IMR-90 (cell line): Measurements from ENCODE around the gene C11orf21. TPM values are rescaled to one million over a fixed set of nuclear protein-coding genes. Genes with fewer than 3 reads are reported as not detected.

ENCODE experiments used
- ATAC-seq: fragments of 200-7000 bp; cut with Tn5 transposase; 2 replicates; pipeline ENCODE4 v1.9.1; 2020; ENCODE audit warnings: low read depth, mild to moderate bottlenecking, moderate library complexity
- BruUV-seq: library from RNA; stranded (reverse); fragments of 400-500 nt; replicated peaks from 2 replicates; lab custom pipeline; 2021; lab: Mats Ljungman, UMichigan
- CTCF ChIA-PET: fragments of 300-600 bp; formaldehyde crosslinking; extraction: SDS; loops from one replicate; lab custom pipeline; 2021; ENCODE audit warnings: antibody characterized with exemption; lab: Yijun Ruan, JAX
- POLR2A ChIA-PET: fragments of 300-600 bp; sonication (Branson Sonifier 250); formaldehyde crosslinking; loops from one replicate; lab custom pipeline; 2022; ENCODE audit warnings: antibody characterized with exemption; ENCODE audit not compliant: unreplicated experiment; lab: Charles Lee
- DNase-seq: peaks from one replicate; pipeline ENCODE4 v3.0.0; 2013
- H2AFZ ChIP-seq: replicated peaks from 2 replicates; pipeline ENCODE3; 2013; ENCODE audit warnings: low read length, mild to moderate bottlenecking; ENCODE audit not compliant: poor library complexity
- H2AK5ac ChIP-seq: 2 replicates; pipeline ENCODE4 v1.6.1; 2013; ENCODE audit warnings: low read depth, low read length, inconsistent platforms
- H2AK9ac ChIP-seq: replicated peaks from 2 replicates; pipeline ENCODE3; 2013; ENCODE audit warnings: mild to moderate bottlenecking, low read depth, low read length, moderate library complexity; ENCODE audit not compliant: poor library complexity
- H2BK120ac ChIP-seq: 2 replicates; pipeline ENCODE4 v1.6.1; 2013; ENCODE audit warnings: low read depth, low read length, inconsistent platforms
- H2BK15ac ChIP-seq: 3 replicates; pipeline ENCODE4 v1.6.1; 2013; ENCODE audit warnings: low read depth, low read length, inconsistent platforms
- H2BK20ac ChIP-seq: 2 replicates; pipeline ENCODE4 v1.6.1; 2013; ENCODE audit warnings: low read depth, mild to moderate bottlenecking, inconsistent platforms, low read length, moderate library complexity
- H2BK5ac ChIP-seq: 2 replicates; pipeline ENCODE4 v1.6.1; 2013; ENCODE audit warnings: mild to moderate bottlenecking, low read depth, low read length, inconsistent platforms; ENCODE audit not compliant: poor library complexity, severe bottlenecking
- H3K14ac ChIP-seq: replicated peaks from 2 replicates; pipeline ENCODE4 v1.6.1; 2013; ENCODE audit warnings: low read depth, low read length, inconsistent platforms
- H3K18ac ChIP-seq: 2 replicates; pipeline ENCODE4 v1.6.1; 2013; ENCODE audit warnings: low read depth, low read length, control low read depth
- H3K23ac ChIP-seq: 2 replicates; pipeline ENCODE4 v1.6.1; 2013; ENCODE audit warnings: low read depth, low read length, inconsistent platforms
- H3K27ac ChIP-seq: 2 replicates; pipeline ENCODE4 v1.5.1; 2013; ENCODE audit warnings: mild to moderate bottlenecking, control low read depth, low read length; ENCODE audit not compliant: insufficient read depth
- H3K27me3 ChIP-seq: 2 replicates; pipeline ENCODE4 v1.6.1; 2013; ENCODE audit warnings: low read length; ENCODE audit not compliant: control insufficient read depth, insufficient read depth
- H3K36me3 ChIP-seq: 2 replicates; pipeline ENCODE4 v1.6.1; 2013; ENCODE audit warnings: low read length, mixed read lengths; ENCODE audit not compliant: control insufficient read depth, insufficient read depth
- H3K4ac ChIP-seq: 2 replicates; pipeline ENCODE4 v1.6.1; 2013; ENCODE audit warnings: low read depth, low read length, inconsistent platforms
- H3K4me1 ChIP-seq: 2 replicates; pipeline ENCODE4 v1.6.1; 2013; ENCODE audit warnings: low read length, mixed read lengths; ENCODE audit not compliant: control insufficient read depth, insufficient read depth
- H3K4me2 ChIP-seq: 2 replicates; pipeline ENCODE4 v1.6.1; 2013; ENCODE audit warnings: low read depth, mild to moderate bottlenecking, control low read depth, low read length, moderate library complexity
- H3K4me3 ChIP-seq: 2 replicates; pipeline ENCODE4 v1.5.1; 2013; ENCODE audit warnings: low read depth, mild to moderate bottlenecking, control low read depth, low read length, moderate library complexity; ENCODE audit not compliant: insufficient read depth
- H3K56ac ChIP-seq: 2 replicates; pipeline ENCODE4 v1.6.1; 2013; ENCODE audit warnings: low read length, inconsistent platforms; ENCODE audit not compliant: insufficient read depth; ENCODE audit errors: extremely low read depth
- H3K79me1 ChIP-seq, 2 experiments: 2 replicates each; pipeline ENCODE4 v1.6.1; 2013; ENCODE audit warnings: low read length in 2 of 2, inconsistent platforms in 1 of 2, low read depth in 1 of 2
- H3K9ac ChIP-seq: 2 replicates; pipeline ENCODE4 v1.6.1; 2013; ENCODE audit warnings: low read depth, low read length, control low read depth
- H3K9me1 ChIP-seq: 2 replicates; pipeline ENCODE4 v1.6.1; 2013; ENCODE audit warnings: low read length, inconsistent platforms; ENCODE audit not compliant: insufficient read depth
- H3K9me3 ChIP-seq: 2 replicates; pipeline ENCODE4 v1.6.1; 2013; ENCODE audit warnings: low read length; ENCODE audit not compliant: control insufficient read depth, insufficient read depth
- H4K20me1 ChIP-seq: 2 replicates; pipeline ENCODE4 v1.6.1; 2013; ENCODE audit warnings: low read length, inconsistent platforms; ENCODE audit not compliant: insufficient read depth
- H4K5ac ChIP-seq: 2 replicates; pipeline ENCODE4 v1.6.1; 2013; ENCODE audit warnings: mild to moderate bottlenecking, low read depth, low read length, control low read depth
- H4K8ac ChIP-seq, 2 experiments: 2 replicates each; pipeline ENCODE4 v1.6.1; 2013; ENCODE audit warnings: low read depth in 2 of 2, low read length in 2 of 2, control low read depth in 1 of 2, inconsistent platforms in 1 of 2
- H4K91ac ChIP-seq: 2 replicates; pipeline ENCODE4 v1.6.1; 2013; ENCODE audit warnings: low read depth, low read length, inconsistent platforms; ENCODE audit not compliant: insufficient read depth
- CEBPB ChIP-seq: IDR thresholded peaks from 2 replicates; pipeline ENCODE4 v1.6.1; 2012; ENCODE audit warnings: low read depth, low read length, improper control_type of control experiment
- ELK1 ChIP-seq: fragments of 150-350 bp; IDR thresholded peaks from 2 replicates; pipeline ENCODE4 v1.6.1; 2016; ENCODE audit warnings: low read depth, mild to moderate bottlenecking, low read length, moderate library complexity, borderline replicate concordance
- FOS ChIP-seq: fragments of 150-350 bp; IDR thresholded peaks from 2 replicates; pipeline ENCODE4 v1.6.1; 2016; ENCODE audit warnings: low read depth, low read length
- MXI1 ChIP-seq: IDR thresholded peaks from 2 replicates; pipeline ENCODE4 v1.6.1; 2012; ENCODE audit warnings: low read depth, mild to moderate bottlenecking, low read length, moderate library complexity, borderline replicate concordance
- NFE2L2 ChIP-seq: fragments of 150-350 bp; IDR thresholded peaks from 2 replicates; pipeline ENCODE4 v1.6.1; 2016; ENCODE audit warnings: low read depth, mild to moderate bottlenecking, low read length
- SMC3 ChIP-seq: fragments of 150-350 bp; IDR thresholded peaks from 2 replicates; pipeline ENCODE4 v1.6.1; 2016; ENCODE audit warnings: low read depth, mild to moderate bottlenecking, antibody characterized with exemption, low read length, moderate library complexity
- WGBS, 2 experiments: methylation state at CpG; one replicate each; pipeline versions ENCODE4 v1.1.5 to v1.1.7; 2013; ENCODE audit warnings: missing lambda C conversion rate in 2 of 2; ENCODE audit not compliant: insufficient read length in 1 of 2; ENCODE audit errors: extremely low coverage in 2 of 2; 5-methylcytosine and 5-hydroxymethylcytosine counted together
- dilution Hi-C: fragments of 300-500 bp; cut with HindIII; formaldehyde crosslinking; loops from one replicate; pipeline ENCODE4 v1.14.3; 2018; ENCODE audit warnings: low sequenced_read_pairs; ENCODE audit not compliant: unreplicated experiment
- in situ Hi-C: fragments of 300-500 bp; cut with MboI; formaldehyde crosslinking; loops from 3 replicates; pipeline ENCODE4 v1.14.3; 2019; ENCODE audit warnings: low sequenced_read_pairs, inconsistent platforms, mixed read lengths
- intact Hi-C: fragments of 100-400 bp; cut with micrococcal nuclease; formaldehyde crosslinking; loops from 2 replicates; pipeline ENCODE4 v1.10.0; 2022
- polyA plus RNA-seq, 3 experiments: library from polyadenylated mRNA; depleted of rRNA; stranded (reverse); fragments of >200 nt; gene quantifications; 2 replicates each; pipeline ENCODE4 v1.2.3, GENCODE V29; 2012; ENCODE audit warnings: low replicate concordance in 1 of 3
- total RNA-seq: library from RNA; depleted of rRNA; stranded (reverse); fragments of >200 nt; gene quantifications from 2 replicates; pipeline ENCODE4 v1.2.3, GENCODE V29; 2012

Gene C11orf21
- total and polyA plus RNA-seq, 2 of the 4 experiments (the other 2 are of a cell fraction): not detected

GRCh38 chr11:2298131-2298794 is 3.5 kb downstream of the C11orf21 start:
- Histone ChIP-seq H3K9ac (no peak overlapping the region), H4K20me1 (no peaks in the 10 kb centered on the region), H2BK20ac (no peak overlapping the region), H2AFZ (no peak overlapping the region), H4K91ac (no peak overlapping the region), H3K36me3 (no peaks in the 10 kb centered on the region), H2BK5ac (no peak overlapping the region), H3K79me1 (no peaks in the 10 kb centered on the region), H3K56ac (no peak overlapping the region), H3K23ac (no peak overlapping the region), H4K8ac (no peak overlapping the region), H3K18ac (no peak overlapping the region), H4K5ac (no peak overlapping the region), H3K9me1 (no peaks in the 10 kb centered on the region), H2BK15ac (no peak overlapping the region), H2BK120ac (no peak overlapping the region), H3K27me3 (peaks cover 29% of the 10 kb centered on the region), H3K4me1 (no peaks in the 10 kb centered on the region), H3K4me2 (no peak overlapping the region), H3K4me3 (no peak overlapping the region), H2AK9ac (no peak overlapping the region), H3K9me3 (no peaks in the 10 kb centered on the region), H3K4ac (no peak overlapping the region), H2AK5ac (no peak overlapping the region), H3K14ac (no peak overlapping the region), H3K27ac (no peak overlapping the region)
- POLR2A ChIA-PET: no interaction called here
- no TSS peak for BruUV-seq
- DNase-seq (no peak), ATAC-seq (no peak)
- in situ Hi-C loops: no loop called here
- intact Hi-C loops: no loop called here
- CTCF ChIA-PET: no interaction called here
- 60% methylated on average over 1 of the region's 14 CpGs; no CpG with 5 or more reads in 1 of the 2 experiments for WGBS, 2 experiments
- TF ChIP-seq FOS: no peak
- TF ChIP-seq SMC3: no peak
- TF ChIP-seq NFE2L2: no peak
- no peak for TF ChIP-seq MXI1
- TF ChIP-seq CEBPB: no peak
- TF ChIP-seq ELK1: no peak
- dilution Hi-C loops: no loop called here
